Endothelial cell (in vitro differentiated cells): ENCODE measurements around the gene CNTN4. TPM values are rescaled to one million over a fixed set of nuclear protein-coding genes. Genes with fewer than 3 reads are reported as not detected.

Experiments used
- DNase-seq: peaks from one replicate; pipeline ENCODE4 v3.0.0; 2021; ENCODE audit warnings: low spot score
- H3K27ac Mint-ChIP-seq: one replicate; pipeline ENCODE4 v1.8.0; 2021; ENCODE audit warnings: mixed read lengths, inconsistent platforms; ENCODE audit not compliant: unreplicated experiment
- H3K27me3 Mint-ChIP-seq: one replicate; pipeline ENCODE4 v1.8.0; 2021; ENCODE audit warnings: mild to moderate bottlenecking, moderate library complexity, mixed read lengths, inconsistent platforms; ENCODE audit not compliant: unreplicated experiment
- H3K36me3 Mint-ChIP-seq: one replicate; pipeline ENCODE4 v1.8.0; 2021; ENCODE audit warnings: mild to moderate bottlenecking, low read depth, mixed read lengths, inconsistent platforms; ENCODE audit not compliant: unreplicated experiment
- H3K4me1 Mint-ChIP-seq: one replicate; pipeline ENCODE4 v1.8.0; 2021; ENCODE audit warnings: mild to moderate bottlenecking, mixed read lengths, inconsistent platforms; ENCODE audit not compliant: unreplicated experiment
- H3K4me3 Mint-ChIP-seq: one replicate; pipeline ENCODE4 v1.8.0; 2021; ENCODE audit warnings: mild to moderate bottlenecking, mixed read lengths, inconsistent platforms; ENCODE audit not compliant: unreplicated experiment
- H3K9me3 Mint-ChIP-seq: one replicate; pipeline ENCODE4 v1.8.0; 2021; ENCODE audit warnings: mixed read lengths, inconsistent platforms; ENCODE audit not compliant: unreplicated experiment
- CTCF ChIP-seq: fragments of 200-600 bp; sonication (generic); IDR thresholded peaks from one replicate; pipeline ENCODE4 v1.5.0; 2021; ENCODE audit warnings: antibody characterized with exemption; ENCODE audit not compliant: unreplicated experiment
- total RNA-seq: library from RNA; stranded (reverse); fragmentation: NEBNext Ultra II Directional; extraction: Animal tissue kit (Norgen Biotek cat#: 25700); gene quantifications from one replicate; pipeline ENCODE4 v1.2.1, GENCODE V29; 2021; ENCODE audit not compliant: unreplicated experiment

The CNTN4 gene
- total RNA-seq, 1 donor from 2014 or later: not detected

DNA sequence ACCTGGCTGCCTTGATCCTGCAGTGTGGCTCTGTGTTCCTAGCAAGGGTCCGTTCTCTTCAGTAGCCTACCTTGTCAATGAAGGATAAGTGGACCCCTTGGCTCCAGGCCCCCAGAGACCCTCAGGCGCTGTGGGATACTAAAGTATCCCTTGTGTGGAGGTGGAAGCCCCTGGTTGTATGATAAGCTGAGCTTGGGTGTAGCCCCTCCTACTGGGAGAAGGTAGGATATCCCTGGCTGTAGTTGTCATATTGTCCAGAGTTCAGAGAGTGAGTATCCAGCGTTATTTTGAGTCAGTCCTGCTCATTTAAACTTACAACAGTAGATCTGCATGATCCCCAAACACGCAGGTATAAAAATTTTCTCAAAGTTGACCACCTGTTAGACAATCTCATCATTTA, 496.8 kb downstream of the CNTN4 start:
- Mint-ChIP-seq H3K9me3 (peaks cover 11% of the 10 kb centered on the region), H3K36me3 (no peaks in the 10 kb centered on the region), H3K4me1 (no peaks in the 10 kb centered on the region), H3K4me3 (no peak overlapping the region), H3K27me3 (no peaks in the 10 kb centered on the region), H3K27ac (no peak overlapping the region)
- TF ChIP-seq CTCF: no peak
- DNase-seq: no peak

DNA sequence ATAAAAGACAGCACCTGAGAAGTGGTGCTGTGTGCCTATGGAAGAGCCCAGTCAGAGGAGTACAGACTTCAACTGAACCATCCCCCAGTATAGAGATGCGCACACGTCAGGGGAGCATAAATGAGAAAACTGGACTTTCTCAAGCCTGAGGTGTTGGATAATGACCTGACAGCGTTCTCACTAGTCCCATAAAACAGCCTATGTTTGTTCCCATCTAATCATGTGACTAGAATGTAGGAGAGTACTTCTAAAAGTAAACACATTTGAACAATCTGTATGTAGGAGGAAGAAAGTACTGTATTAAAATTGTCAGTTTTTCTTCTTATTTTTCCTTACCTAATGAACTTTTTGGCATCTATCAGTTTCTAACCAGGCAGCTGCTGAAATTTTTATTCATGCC, 498.9 kb downstream of the CNTN4 start:
- peaks cover 11% of the 10 kb centered on the region for H3K9me3 Mint-ChIP-seq
- TF ChIP-seq CTCF: no peak
- H3K36me3 Mint-ChIP-seq: no peaks in the 10 kb centered on the region
- no peaks in the 10 kb centered on the region for H3K4me1 Mint-ChIP-seq
- H3K4me3 Mint-ChIP-seq: no peak overlapping the region
- H3K27ac Mint-ChIP-seq: no peak overlapping the region
- DNase-seq: no peak
- H3K27me3 Mint-ChIP-seq: no peaks in the 10 kb centered on the region

GRCh38 chr3:2599471-2599870, 500.8 kb downstream of the CNTN4 start:
- H3K27me3 Mint-ChIP-seq: no peaks in the 10 kb centered on the region
- peaks cover 11% of the 10 kb centered on the region for H3K9me3 Mint-ChIP-seq
- no peaks in the 10 kb centered on the region for H3K4me1 Mint-ChIP-seq
- DNase-seq: no peak
- no peaks in the 10 kb centered on the region for H3K36me3 Mint-ChIP-seq
- no peak for TF ChIP-seq CTCF
- H3K27ac Mint-ChIP-seq: no peak overlapping the region
- no peak overlapping the region for H3K4me3 Mint-ChIP-seq

GRCh38 chr3:2603692-2604289, 505.1 kb downstream of the CNTN4 start:
- no peak for TF ChIP-seq CTCF
- no peaks in the 10 kb centered on the region for H3K4me1 Mint-ChIP-seq
- H3K27ac Mint-ChIP-seq: no peak overlapping the region
- no peak for DNase-seq
- H3K9me3 Mint-ChIP-seq: peaks cover 13% of the 10 kb centered on the region
- peaks cover 4% of the 10 kb centered on the region for H3K36me3 Mint-ChIP-seq
- no peaks in the 10 kb centered on the region for H3K27me3 Mint-ChIP-seq
- no peak overlapping the region for H3K4me3 Mint-ChIP-seq

GRCh38 chr3:2614578-2614977, 515.9 kb downstream of the CNTN4 start:
- Mint-ChIP-seq H3K27ac (no peak overlapping the region), H3K9me3 (peaks cover 26% of the 10 kb centered on the region), H3K4me1 (no peaks in the 10 kb centered on the region), H3K4me3 (no peak overlapping the region), H3K36me3 (peaks cover 8% of the 10 kb centered on the region), H3K27me3 (peaks cover 2% of the 10 kb centered on the region)
- DNase-seq: no peak
- TF ChIP-seq CTCF: no peak
